Smooth muscle cell (in vitro differentiated cells): ENCODE measurements around the gene LBHD2. TPM values are rescaled to one million over a fixed set of nuclear protein-coding genes. Genes with fewer than 3 reads are reported as not detected.

Experiments
- DNase-seq: peaks from one replicate; lab custom pipeline; 2025; ENCODE audit not compliant: unreplicated experiment; lab: John Stamatoyannopoulos, UW
- H2AFZ ChIP-seq: fragments of 200-600 bp; sonication (generic); 2 replicates; pipeline ENCODE4 v1.6.0; 2016; ENCODE audit warnings: antibody characterized with exemption, low read depth, mild to moderate bottlenecking
- H3F3A ChIP-seq: fragments of 200-600 bp; sonication (generic); 2 replicates; pipeline ENCODE4 v1.6.0; 2017; ENCODE audit warnings: antibody characterized with exemption, low read depth
- H3K27ac ChIP-seq: fragments of 200-600 bp; sonication (generic); 2 replicates; pipeline ENCODE4 v1.5.1; 2016; ENCODE audit warnings: low read depth, mild to moderate bottlenecking
- H3K27me3 ChIP-seq: fragments of 200-600 bp; sonication (generic); 2 replicates; pipeline ENCODE4 v1.6.1; 2016; ENCODE audit warnings: low read depth, mild to moderate bottlenecking
- H3K36me3 ChIP-seq: fragments of 200-600 bp; sonication (generic); 2 replicates; pipeline ENCODE4 v1.5.1; 2016; ENCODE audit warnings: low read depth
- H3K4me1 ChIP-seq: fragments of 200-600 bp; sonication (generic); 2 replicates; pipeline ENCODE4 v1.5.1; 2016; ENCODE audit warnings: low read depth
- H3K4me2 ChIP-seq: fragments of 200-600 bp; sonication (generic); 2 replicates; pipeline ENCODE4 v1.6.0; 2016; ENCODE audit warnings: mild to moderate bottlenecking
- H3K4me3 ChIP-seq: fragments of 200-600 bp; sonication (generic); 2 replicates; pipeline ENCODE4 v1.5.1; 2016; ENCODE audit warnings: mild to moderate bottlenecking
- H3K79me2 ChIP-seq: fragments of 200-600 bp; sonication (generic); 2 replicates; pipeline ENCODE4 v1.6.0; 2016; ENCODE audit warnings: low read depth, mild to moderate bottlenecking
- H3K9ac ChIP-seq: fragments of 200-600 bp; sonication (generic); 2 replicates; pipeline ENCODE4 v1.6.0; 2016; ENCODE audit warnings: low read depth
- H3K9me3 ChIP-seq: fragments of 200-600 bp; sonication (generic); replicated peaks from 2 replicates; pipeline ENCODE4 v1.5.1; 2016; ENCODE audit warnings: low read depth
- H4K20me1 ChIP-seq: fragments of 200-600 bp; sonication (generic); 2 replicates; pipeline ENCODE4 v1.6.0; 2016; ENCODE audit warnings: low read depth
- WGBS: methylation state at CpG from one replicate; pipeline ENCODE4 v1.1.7; 2016; ENCODE audit warnings: low lambda C conversion rate; 5-methylcytosine and 5-hydroxymethylcytosine counted together
- polyA plus RNA-seq: library from polyadenylated mRNA; unstranded; fragments of >200 nt; fragmentation: Nextera tagmentation; extraction: Ambion mirVana; gene quantifications from 2 replicates; pipeline ENCODE4 v1.2.1, GENCODE V29; 2016
- total RNA-seq: library from RNA; depleted of rRNA; stranded (reverse); fragments of >200 nt; gene quantifications from 2 replicates; pipeline ENCODE4 v1.2.3, GENCODE V29; 2014
- TF ChIP-seq, protein P1 (sequence below): fragments of 200-600 bp; sonication (generic); IDR thresholded peaks from 2 replicates; pipeline ENCODE4 v1.5.1; 2017; ENCODE audit warnings: borderline replicate concordance, mild to moderate bottlenecking, antibody characterized with exemption; ENCODE audit not compliant: insufficient read depth, poor library complexity, severe bottlenecking

Gene LBHD2
- total and polyA plus RNA-seq, 2 experiments from 2014 or later: not detected

GRCh38 chr14:103096387-103096786 is 12.4 kb downstream of the LBHD2 start:
- Histone ChIP-seq H3K9me3 (no peaks in the 10 kb centered on the region), H3K4me3 (no peak overlapping the region), H2AFZ (no peak overlapping the region), H3K9ac (no peak overlapping the region), H3K27ac (no peak overlapping the region), H3K4me2 (no peak overlapping the region), H3K27me3 (no peaks in the 10 kb centered on the region), H3K36me3 (no peaks in the 10 kb centered on the region), H4K20me1 (no peaks in the 10 kb centered on the region), H3K4me1 (no peaks in the 10 kb centered on the region), H3F3A (no peaks in the 10 kb centered on the region), H3K79me2 (no peaks in the 10 kb centered on the region)
- DNase-seq: no peak
- 76% methylated on average over 4 of the region's 4 CpGs for WGBS
- TF ChIP-seq, protein P1, sequence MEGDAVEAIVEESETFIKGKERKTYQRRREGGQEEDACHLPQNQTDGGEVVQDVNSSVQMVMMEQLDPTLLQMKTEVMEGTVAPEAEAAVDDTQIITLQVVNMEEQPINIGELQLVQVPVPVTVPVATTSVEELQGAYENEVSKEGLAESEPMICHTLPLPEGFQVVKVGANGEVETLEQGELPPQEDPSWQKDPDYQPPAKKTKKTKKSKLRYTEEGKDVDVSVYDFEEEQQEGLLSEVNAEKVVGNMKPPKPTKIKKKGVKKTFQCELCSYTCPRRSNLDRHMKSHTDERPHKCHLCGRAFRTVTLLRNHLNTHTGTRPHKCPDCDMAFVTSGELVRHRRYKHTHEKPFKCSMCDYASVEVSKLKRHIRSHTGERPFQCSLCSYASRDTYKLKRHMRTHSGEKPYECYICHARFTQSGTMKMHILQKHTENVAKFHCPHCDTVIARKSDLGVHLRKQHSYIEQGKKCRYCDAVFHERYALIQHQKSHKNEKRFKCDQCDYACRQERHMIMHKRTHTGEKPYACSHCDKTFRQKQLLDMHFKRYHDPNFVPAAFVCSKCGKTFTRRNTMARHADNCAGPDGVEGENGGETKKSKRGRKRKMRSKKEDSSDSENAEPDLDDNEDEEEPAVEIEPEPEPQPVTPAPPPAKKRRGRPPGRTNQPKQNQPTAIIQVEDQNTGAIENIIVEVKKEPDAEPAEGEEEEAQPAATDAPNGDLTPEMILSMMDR: no peak

DNA sequence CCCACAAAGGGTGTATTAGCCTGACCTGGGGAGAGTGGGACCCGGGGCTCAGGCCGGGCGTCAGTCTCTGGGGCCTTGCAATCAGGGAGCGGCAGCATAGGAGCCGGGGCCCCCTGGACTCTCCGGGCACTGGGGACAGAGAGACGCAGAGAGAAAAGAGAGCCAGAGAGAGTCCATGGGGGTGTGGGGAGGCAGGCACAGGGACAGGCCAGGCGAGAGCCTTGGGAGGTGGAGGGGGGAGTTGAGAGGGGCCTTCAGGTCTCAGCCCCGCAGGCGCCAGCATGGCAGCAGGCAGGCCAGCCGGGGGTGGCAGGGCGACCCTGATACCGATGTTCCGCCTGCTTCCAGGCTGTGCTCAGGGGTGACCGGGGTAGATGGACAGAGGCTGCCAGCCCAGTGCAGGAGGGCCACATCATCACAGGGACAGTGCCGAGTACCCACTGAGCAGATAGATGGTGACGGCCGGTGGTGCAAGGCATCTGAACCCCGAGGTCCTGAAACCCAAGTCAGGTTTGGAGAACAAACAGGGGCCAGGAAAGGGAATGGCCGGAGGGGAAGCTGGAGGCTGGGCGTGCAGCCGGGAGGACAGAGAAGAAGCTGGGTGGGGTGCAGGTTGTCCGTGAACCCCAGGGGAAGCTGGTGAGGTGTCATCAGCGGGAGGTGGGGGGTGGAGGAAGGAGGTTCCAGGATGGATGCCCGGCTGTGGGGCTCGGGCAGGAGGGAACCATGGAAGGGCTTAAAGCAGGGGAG is 13.4 kb downstream of the LBHD2 start:
- no peaks in the 10 kb centered on the region for H4K20me1 ChIP-seq
- H3K9ac ChIP-seq: no peak overlapping the region
- DNase-seq: no peak
- TF ChIP-seq, protein P1: no peak
- H3K9me3 ChIP-seq: no peaks in the 10 kb centered on the region
- H3K4me3 ChIP-seq: no peak overlapping the region
- H3K4me2 ChIP-seq: no peak overlapping the region
- H3K27ac ChIP-seq: no peak overlapping the region
- H3F3A ChIP-seq: no peaks in the 10 kb centered on the region
- no peak overlapping the region for H2AFZ ChIP-seq
- H3K79me2 ChIP-seq: no peaks in the 10 kb centered on the region
- H3K36me3 ChIP-seq: no peaks in the 10 kb centered on the region
- H3K4me1 ChIP-seq: no peaks in the 10 kb centered on the region
- 91% methylated on average over 26 of the region's 26 CpGs for WGBS
- H3K27me3 ChIP-seq: no peaks in the 10 kb centered on the region

DNA sequence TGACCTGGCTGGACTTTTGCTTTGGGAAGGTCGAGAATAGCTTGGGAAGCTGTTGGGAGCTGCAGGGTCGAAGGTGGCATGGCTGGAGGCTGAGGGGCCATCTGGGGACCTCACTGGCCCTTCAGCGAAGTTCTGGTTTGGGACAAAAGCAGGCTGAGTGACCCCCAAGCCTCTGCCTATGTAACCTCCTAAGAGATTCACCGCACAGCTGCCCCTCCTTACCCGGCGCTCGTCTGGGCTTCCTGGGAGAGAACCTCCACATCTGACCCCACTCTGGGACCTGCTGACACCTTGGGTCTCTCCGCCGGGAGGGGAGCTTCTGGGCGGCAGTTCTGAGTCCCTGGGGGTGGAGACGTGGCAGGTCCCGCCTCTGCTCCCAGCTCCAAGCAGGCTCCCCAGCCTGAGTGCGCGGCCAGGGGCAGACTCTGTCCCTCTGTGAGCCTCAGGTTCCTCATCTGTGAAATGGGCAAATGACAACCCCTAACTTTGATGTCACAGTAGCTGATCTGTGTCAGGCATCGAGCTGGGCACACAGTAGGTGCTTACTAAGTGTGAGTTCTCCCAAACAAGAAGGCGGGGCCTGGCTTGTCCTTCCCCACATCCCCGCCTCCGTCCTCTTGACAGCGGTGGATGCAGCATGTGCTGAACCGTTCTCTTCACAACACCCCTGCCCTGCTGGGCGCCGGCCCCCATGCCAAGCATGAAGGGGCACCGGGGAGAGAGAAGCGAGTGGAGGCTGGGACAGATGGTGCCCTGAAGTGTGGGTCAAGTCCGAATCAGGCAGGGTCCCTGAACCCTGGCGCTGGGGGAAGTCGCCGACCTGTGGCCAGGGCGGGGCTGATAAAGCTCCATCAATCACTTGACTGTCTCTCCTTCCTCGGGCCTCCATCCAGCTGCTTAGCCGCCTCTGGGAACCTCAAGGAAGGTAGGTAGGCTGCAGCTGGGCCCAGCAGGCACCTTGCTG is 14.3 kb downstream of the LBHD2 start:
- TF ChIP-seq, protein P1: no peak
- H3K9ac ChIP-seq: no peak overlapping the region
- H3K27ac ChIP-seq: no peak overlapping the region
- H3F3A ChIP-seq: no peaks in the 10 kb centered on the region
- H4K20me1 ChIP-seq: no peaks in the 10 kb centered on the region
- no peaks in the 10 kb centered on the region for H3K79me2 ChIP-seq
- DNase-seq: no peak
- H3K4me3 ChIP-seq: no peak overlapping the region
- H3K9me3 ChIP-seq: no peaks in the 10 kb centered on the region
- no peak overlapping the region for H2AFZ ChIP-seq
- H3K36me3 ChIP-seq: no peaks in the 10 kb centered on the region
- H3K4me2 ChIP-seq: no peak overlapping the region
- 85% methylated on average over 31 of the region's 31 CpGs for WGBS
- no peaks in the 10 kb centered on the region for H3K4me1 ChIP-seq
- H3K27me3 ChIP-seq: peaks cover 3% of the 10 kb centered on the region
